ENCODE results near the gene JMJD1C.
"Not testable (repeated sequence)": the region's sequence is repeated elsewhere in the genome, so short reads cannot be mapped to it uniquely, and the experiment has no call there.

Gene JMJD1C

GRCh38 chr10:63156236-63156635 lies 309.5 kb downstream of the JMJD1C start:
- DNase-seq (ENCODE audit: low spot score in 2 of 2), result no peak
- no peaks in the 10 kb centered on the region for H3K27me3 ChIP-seq (ENCODE audit: low read depth)
- no peaks in the 10 kb centered on the region for H3K9me3 ChIP-seq
- in situ Hi-C loops (cut with MboI; ENCODE audit: low sequenced_read_pairs), result loop anchor here (10.0 kb wide), 1 partner anchor 541 kb away; no protein-coding TSS in a partner anchor
- no peak overlapping the region for H3K4me3 ChIP-seq
- H3K4me1 ChIP-seq, result no peaks in the 10 kb centered on the region
- peaks cover 10% of the 10 kb centered on the region; the same call in 1 of the 2 replicates for H3K36me3 ChIP-seq (replicated peaks)

GRCh38 chr10:63155388-63156020 lies 310.3 kb downstream of the JMJD1C start:
- Histone ChIP-seq H3K4me3 (no peak overlapping the region), H3K9me3 (no peaks in the 10 kb centered on the region), H3K27me3 (ENCODE audit: low read depth) (no peaks in the 10 kb centered on the region), H3K36me3 (replicated peaks) (peaks cover 14% of the 10 kb centered on the region; the same call in 1 of the 2 replicates), H3K4me1 (no peaks in the 10 kb centered on the region)
- in situ Hi-C loops (cut with MboI; ENCODE audit: low sequenced_read_pairs), result loop anchor here (10.0 kb wide), 1 partner anchor 541 kb away; no protein-coding TSS in a partner anchor
- no peak for DNase-seq (ENCODE audit: low spot score in 2 of 2)

GRCh38 chr10:63154546-63155387 lies 311.0 kb downstream of the JMJD1C start:
- Histone ChIP-seq H3K27me3 (ENCODE audit: low read depth) (no peaks in the 10 kb centered on the region), H3K4me3 (no peak overlapping the region), H3K36me3 (replicated peaks) (peaks cover 14% of the 10 kb centered on the region; the same call in 1 of the 2 replicates), H3K4me1 (no peaks in the 10 kb centered on the region), H3K9me3 (no peaks in the 10 kb centered on the region)
- in situ Hi-C loops (cut with MboI; ENCODE audit: low sequenced_read_pairs), result loop anchor here (10.0 kb wide), 1 partner anchor 540 kb away; no protein-coding TSS in a partner anchor
- no peak for DNase-seq (ENCODE audit: low spot score in 2 of 2)

DNA sequence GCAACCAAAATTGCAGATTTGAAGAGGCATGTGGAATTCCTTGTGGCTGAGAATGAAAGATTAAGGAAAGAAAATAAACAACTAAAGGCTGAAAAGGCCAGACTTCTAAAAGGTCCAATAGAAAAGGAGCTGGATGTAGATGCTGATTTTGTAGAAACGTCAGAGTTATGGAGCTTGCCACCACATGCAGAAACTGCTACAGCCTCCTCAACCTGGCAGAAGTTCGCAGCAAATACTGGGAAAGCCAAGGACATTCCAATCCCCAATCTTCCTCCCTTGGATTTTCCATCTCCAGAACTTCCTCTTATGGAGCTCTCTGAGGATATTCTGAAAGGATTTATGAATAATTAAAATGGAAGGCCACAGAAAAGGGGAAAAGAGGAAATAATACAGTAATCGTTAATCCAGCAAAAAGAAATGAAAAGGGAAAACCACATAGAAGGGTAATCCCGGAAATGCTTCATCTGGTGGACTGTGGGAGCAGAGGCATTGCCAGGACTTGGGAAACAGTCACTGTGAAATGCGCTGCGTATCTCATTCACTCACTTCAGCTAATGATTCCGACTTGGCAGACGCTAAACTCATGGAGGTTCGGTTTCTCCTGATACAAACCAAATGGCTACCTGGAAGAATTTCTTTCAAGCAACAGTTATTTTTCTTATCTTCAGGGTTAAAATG lies 311.8 kb downstream of the JMJD1C start:
- not testable (repeated sequence) for H3K9me3 ChIP-seq; H3K4me1 ChIP-seq; DNase-seq (ENCODE audit: low spot score in 2 of 2); H3K27me3 ChIP-seq (ENCODE audit: low read depth); H3K4me3 ChIP-seq
- in situ Hi-C loops (cut with MboI; ENCODE audit: low sequenced_read_pairs), result loop anchor here (10.0 kb wide), 1 partner anchor 539 kb away; no protein-coding TSS in a partner anchor
- peaks cover 14% of the 10 kb centered on the region; the same call in 1 of the 2 replicates for H3K36me3 ChIP-seq (replicated peaks)

- H3K9me3 ChIP-seq, result no peaks in the 10 kb centered on the region
- H3K36me3 ChIP-seq (replicated peaks), result peaks cover 14% of the 10 kb centered on the region; the same call in 1 of the 2 replicates
- no peak overlapping the region for H3K4me3 ChIP-seq
- in situ Hi-C loops (cut with MboI; ENCODE audit: low sequenced_read_pairs), result loop anchor here (10.0 kb wide), 1 partner anchor 536 kb away; no protein-coding TSS in a partner anchor
- no peak for DNase-seq (ENCODE audit: low spot score in 2 of 2)
- H3K4me1 ChIP-seq, result peaks cover 4% of the 10 kb centered on the region; the same call in 1 of the 2 replicates
- no peaks in the 10 kb centered on the region for H3K27me3 ChIP-seq (ENCODE audit: low read depth)
These were observed 315.0 kb downstream of the JMJD1C start for GRCh38 chr10:63150745-63151144.

DNA sequence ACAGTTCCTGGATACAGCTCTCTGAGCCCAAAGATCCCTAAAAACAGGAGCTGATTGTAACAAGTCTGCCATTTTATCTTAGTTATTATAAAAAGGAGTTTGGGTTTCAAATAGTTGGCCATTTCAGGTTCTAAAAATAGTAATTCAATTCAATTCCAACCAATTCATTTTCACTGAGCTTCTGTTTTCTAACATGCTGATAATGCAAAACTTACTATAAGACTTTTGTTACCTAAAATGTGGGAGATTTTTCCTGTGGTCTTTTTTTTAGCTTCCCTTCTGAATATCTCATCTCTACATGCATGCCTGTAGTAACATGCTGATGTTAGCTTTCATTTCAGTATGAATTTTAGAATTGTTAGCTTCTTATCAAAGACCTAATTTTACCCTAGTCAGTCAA lies 319.3 kb downstream of the JMJD1C start:
- no peak for DNase-seq (ENCODE audit: low spot score in 2 of 2)
- Histone ChIP-seq H3K9me3 (no peaks in the 10 kb centered on the region), H3K4me1 (peaks cover 9% of the 10 kb centered on the region), H3K4me3 (no peak overlapping the region), H3K27me3 (ENCODE audit: low read depth) (no peaks in the 10 kb centered on the region), H3K36me3 (replicated peaks) (0 out of 2 replicates have a peak, but pooled peaks cover 4% of the 10 kb centered on the region)
- in situ Hi-C loops (cut with MboI; ENCODE audit: low sequenced_read_pairs), result no loop called here

- Histone ChIP-seq H3K36me3 (replicated peaks) (0 out of 2 replicates have a peak, but pooled peaks cover under 1% of the 10 kb centered on the region), H3K4me1 (peaks cover 9% of the 10 kb centered on the region), H3K4me3 (no peak overlapping the region), H3K27me3 (ENCODE audit: low read depth) (no peaks in the 10 kb centered on the region), H3K9me3 (no peaks in the 10 kb centered on the region)
- peak; percentile 10 to 80 for DNase-seq (ENCODE audit: low spot score in 2 of 2)
- in situ Hi-C loops (cut with MboI; ENCODE audit: low sequenced_read_pairs), result no loop called here
These were observed 320.0 kb downstream of the JMJD1C start for GRCh38 chr10:63145782-63146181.

GRCh38 chr10:63143987-63144386 lies 321.8 kb downstream of the JMJD1C start:
- Histone ChIP-seq H3K4me3 (no peak overlapping the region), H3K9me3 (no peaks in the 10 kb centered on the region), H3K36me3 (replicated peaks) (no peaks in the 10 kb centered on the region), H3K27me3 (ENCODE audit: low read depth) (no peaks in the 10 kb centered on the region), H3K4me1 (peaks cover 9% of the 10 kb centered on the region)
- in situ Hi-C loops (cut with MboI; ENCODE audit: low sequenced_read_pairs), result no loop called here
- no peak for DNase-seq (ENCODE audit: low spot score in 2 of 2)

DNA sequence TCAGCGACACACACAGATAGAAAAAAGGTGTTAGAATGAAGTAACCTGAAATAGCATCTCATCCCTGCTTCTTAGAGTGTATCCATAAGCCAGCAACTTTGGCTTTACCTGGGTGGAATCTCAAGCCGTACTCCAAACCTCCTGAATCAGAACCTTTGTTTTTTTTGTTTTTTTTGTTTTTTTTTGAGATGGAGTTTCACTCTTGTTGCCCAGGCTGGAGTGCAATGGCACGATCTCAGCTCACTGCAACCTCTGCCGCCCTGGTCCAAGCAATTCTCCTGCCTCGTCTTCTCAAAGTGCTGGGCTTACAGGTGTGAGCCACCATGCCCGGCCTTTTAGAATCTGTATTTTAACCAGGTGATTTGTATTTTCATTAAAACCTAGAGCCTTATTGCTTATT lies 323.6 kb downstream of the JMJD1C start:
- Histone ChIP-seq H3K27me3 (ENCODE audit: low read depth) (no peaks in the 10 kb centered on the region), H3K4me3 (no peak overlapping the region), H3K36me3 (replicated peaks) (no peaks in the 10 kb centered on the region), H3K9me3 (no peaks in the 10 kb centered on the region), H3K4me1 (peaks cover 9% of the 10 kb centered on the region)
- DNase-seq (ENCODE audit: low spot score in 2 of 2), result no peak
- in situ Hi-C loops (cut with MboI; ENCODE audit: low sequenced_read_pairs), result no loop called here

GRCh38 chr10:63140077-63140476 lies 325.7 kb downstream of the JMJD1C start:
- in situ Hi-C loops (cut with MboI; ENCODE audit: low sequenced_read_pairs), result no loop called here
- Histone ChIP-seq H3K9me3 (no peaks in the 10 kb centered on the region), H3K36me3 (replicated peaks) (no peaks in the 10 kb centered on the region), H3K4me3 (no peak overlapping the region), H3K27me3 (ENCODE audit: low read depth) (no peaks in the 10 kb centered on the region), H3K4me1 (no peaks in the 10 kb centered on the region; the same call in 1 of the 2 replicates)
- no peak for DNase-seq (ENCODE audit: low spot score in 2 of 2)

DNA sequence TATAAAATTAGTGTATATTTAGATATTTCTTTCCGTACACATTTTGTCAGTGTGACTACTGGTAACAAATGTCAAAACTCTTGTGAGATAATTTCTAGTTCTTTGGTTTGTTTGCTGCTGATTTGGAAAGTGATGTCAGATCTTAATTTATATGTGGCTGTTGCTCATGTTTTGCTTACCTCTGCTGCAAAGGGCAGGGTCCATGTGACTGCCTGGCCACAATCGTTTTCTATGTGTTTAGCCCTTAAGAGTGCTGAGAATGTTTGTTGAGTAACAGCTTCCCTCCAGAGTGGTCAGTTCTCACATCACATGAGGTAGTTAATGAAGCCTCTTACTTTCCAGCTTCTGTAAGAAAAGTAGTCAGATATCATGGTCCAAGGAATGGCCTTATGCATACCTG lies 328.5 kb downstream of the JMJD1C start:
- H3K36me3 ChIP-seq (replicated peaks), result 0 out of 2 replicates have a peak, but pooled peaks cover 2% of the 10 kb centered on the region
- DNase-seq (ENCODE audit: low spot score in 2 of 2), result no peak
- H3K4me1 ChIP-seq, result peaks cover 3% of the 10 kb centered on the region; the same call in 1 of the 2 replicates
- in situ Hi-C loops (cut with MboI; ENCODE audit: low sequenced_read_pairs), result no loop called here
- H3K9me3 ChIP-seq, result no peaks in the 10 kb centered on the region; the same call in 1 of the 2 replicates
- H3K4me3 ChIP-seq, result no peak overlapping the region
- no peaks in the 10 kb centered on the region for H3K27me3 ChIP-seq (ENCODE audit: low read depth)

GRCh38 chr10:63133821-63134557 lies 331.8 kb downstream of the JMJD1C start:
- Histone ChIP-seq H3K27me3 (ENCODE audit: low read depth) (no peaks in the 10 kb centered on the region), H3K36me3 (replicated peaks) (0 out of 2 replicates have a peak, but pooled peaks cover 2% of the 10 kb centered on the region), H3K4me1 (peaks cover 3% of the 10 kb centered on the region; the same call in 1 of the 2 replicates), H3K4me3 (peak overlapping the region; percentile 97), H3K9me3 (no peaks in the 10 kb centered on the region; the same call in 1 of the 2 replicates)
- in situ Hi-C loops (cut with MboI; ENCODE audit: low sequenced_read_pairs), result no loop called here
- no peak for DNase-seq (ENCODE audit: low spot score in 2 of 2)
